SK-N-MC (cell line): Measurements from ENCODE around the gene EREG.

Experiments used
- DNase-seq: peaks from one replicate; pipeline ENCODE4 v3.0.0-alpha.2; 2011; ENCODE audit warnings: low read depth, low spot score
- H3K27ac ChIP-seq: fragments of 200-600 bp; sonication (generic); 2 replicates; pipeline ENCODE4 v1.5.1; 2016; ENCODE audit warnings: mixed run types
- H3K36me3 ChIP-seq: fragments of 200-600 bp; sonication (generic); 2 replicates; pipeline ENCODE4 v1.6.1; 2017; ENCODE audit warnings: antibody characterized with exemption, low read length, mixed read lengths; ENCODE audit not compliant: insufficient read depth
- H3K4me3 ChIP-seq: fragments of 200-600 bp; sonication (generic); 2 replicates; pipeline ENCODE4 v1.5.1; 2016
- H3K9ac ChIP-seq: fragments of 200-600 bp; sonication (generic); 2 replicates; pipeline ENCODE4 v1.8.0; 2017; ENCODE audit warnings: mixed run types, mixed read lengths; ENCODE audit not compliant: insufficient read length
- H3K9me3 ChIP-seq: fragments of 200-600 bp; sonication (generic); 2 replicates; pipeline ENCODE4 v1.6.1; 2017; ENCODE audit warnings: low read depth, mild to moderate bottlenecking, antibody characterized with exemption, low read length, moderate library complexity, mixed read lengths
- EZH2 ChIP-seq: fragments of 200-600 bp; sonication (generic); IDR thresholded peaks from one replicate; pipeline ENCODE4 v1.6.1; 2017; ENCODE audit warnings: antibody characterized with exemption
- FOXP2 ChIP-seq: optimal IDR thresholded peaks from 2 replicates; pipeline ENCODE3; 2011; ENCODE audit warnings: mild to moderate bottlenecking, moderate library complexity; ENCODE audit not compliant: insufficient read depth; ENCODE audit errors: extremely low read length, control extremely low read depth
- POLR2AphosphoS5 ChIP-seq: IDR thresholded peaks from 2 replicates; pipeline ENCODE4 v1.6.1; 2012; ENCODE audit warnings: mild to moderate bottlenecking, low read depth, low read length, borderline replicate concordance

Gene EREG

DNA sequence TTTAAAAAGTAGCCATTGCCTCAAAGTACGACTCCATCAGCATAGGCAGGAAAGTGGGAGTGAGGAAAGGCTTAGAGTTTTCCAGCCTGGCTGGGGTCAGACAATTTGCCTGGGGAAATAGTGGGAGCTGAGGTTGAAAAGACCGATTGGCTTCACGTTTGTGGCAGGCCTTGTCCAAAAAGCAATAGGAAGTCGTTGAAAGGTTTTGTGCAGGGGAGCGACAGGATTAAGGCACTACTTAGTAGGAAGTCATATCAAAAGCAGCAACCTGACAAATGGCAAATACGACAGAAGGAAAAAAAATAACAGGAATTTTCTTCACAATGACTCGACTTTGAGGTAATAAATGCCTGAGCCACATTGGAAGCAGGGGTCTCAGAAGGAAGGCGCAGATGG, 691 bp upstream of the EREG start:
- Histone ChIP-seq H3K27ac (no peak overlapping the region), H3K9me3 (no peaks in the 10 kb centered on the region), H3K9ac (no peak overlapping the region), H3K4me3 (no peak overlapping the region), H3K36me3 (no peaks in the 10 kb centered on the region)
- DNase-seq, result no peak
- no peak for TF ChIP-seq EZH2
- TF ChIP-seq POLR2AphosphoS5, result no peak
- TF ChIP-seq FOXP2, result no peak

DNA sequence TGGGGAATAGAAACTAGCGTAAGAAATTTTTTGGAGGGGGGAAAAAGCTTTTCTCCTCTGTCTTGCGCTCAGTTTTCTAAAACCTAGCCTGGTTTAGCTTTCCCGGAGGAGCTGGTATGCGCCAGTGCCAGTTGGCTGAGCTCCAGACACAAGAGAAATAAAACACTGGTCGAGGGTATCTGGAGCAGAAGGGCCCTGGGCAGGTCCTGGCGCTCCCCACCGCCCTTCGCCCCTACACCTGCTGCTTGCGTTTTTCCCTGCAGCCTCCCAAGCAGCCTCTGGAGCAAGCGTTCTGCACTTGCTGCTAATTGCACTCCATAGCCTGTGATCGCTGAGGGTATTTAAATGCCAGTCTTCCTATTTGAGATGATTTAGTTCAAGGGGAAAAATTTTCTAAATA, 816 bp downstream of the EREG start:
- TF ChIP-seq EZH2, result no peak
- TF ChIP-seq POLR2AphosphoS5, result no peak
- Histone ChIP-seq H3K36me3 (no peaks in the 10 kb centered on the region), H3K9me3 (no peaks in the 10 kb centered on the region), H3K4me3 (no peak overlapping the region), H3K27ac (no peak overlapping the region), H3K9ac (no peak overlapping the region)
- no peak for DNase-seq

DNA sequence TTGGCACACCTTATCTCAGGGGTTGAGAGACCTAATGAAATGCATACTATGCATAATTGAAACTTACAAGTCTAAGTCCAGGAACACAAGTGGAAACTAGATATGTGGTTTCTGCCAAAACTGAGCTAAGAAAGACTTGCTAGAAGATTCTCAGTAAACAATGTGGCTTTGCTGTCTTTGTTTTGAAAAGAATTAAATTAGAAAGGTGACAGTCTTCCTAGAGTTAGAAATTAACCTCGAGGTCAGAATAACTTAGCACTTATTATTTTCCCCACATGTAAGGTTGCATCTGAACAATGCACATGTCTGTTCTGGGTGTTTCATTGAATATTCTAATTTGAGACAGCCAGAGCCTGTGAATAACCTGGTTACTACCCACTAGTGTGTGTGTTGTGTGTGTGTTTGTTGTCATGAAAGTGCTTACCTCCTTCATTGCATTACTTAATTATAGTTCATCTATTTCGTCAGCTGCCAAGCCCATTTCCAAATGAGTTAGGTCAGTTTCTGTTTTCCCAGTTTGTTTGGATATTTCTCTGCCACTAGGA, 1.5 kb downstream of the EREG start:
- no peak overlapping the region for H3K9ac ChIP-seq
- TF ChIP-seq EZH2 (no peak), POLR2AphosphoS5 (no peak), FOXP2 (no peak)
- DNase-seq, result no peak
- H3K27ac ChIP-seq, result no peak overlapping the region
- H3K36me3 ChIP-seq, result no peaks in the 10 kb centered on the region
- H3K9me3 ChIP-seq, result no peaks in the 10 kb centered on the region
- H3K4me3 ChIP-seq, result no peak overlapping the region

DNA sequence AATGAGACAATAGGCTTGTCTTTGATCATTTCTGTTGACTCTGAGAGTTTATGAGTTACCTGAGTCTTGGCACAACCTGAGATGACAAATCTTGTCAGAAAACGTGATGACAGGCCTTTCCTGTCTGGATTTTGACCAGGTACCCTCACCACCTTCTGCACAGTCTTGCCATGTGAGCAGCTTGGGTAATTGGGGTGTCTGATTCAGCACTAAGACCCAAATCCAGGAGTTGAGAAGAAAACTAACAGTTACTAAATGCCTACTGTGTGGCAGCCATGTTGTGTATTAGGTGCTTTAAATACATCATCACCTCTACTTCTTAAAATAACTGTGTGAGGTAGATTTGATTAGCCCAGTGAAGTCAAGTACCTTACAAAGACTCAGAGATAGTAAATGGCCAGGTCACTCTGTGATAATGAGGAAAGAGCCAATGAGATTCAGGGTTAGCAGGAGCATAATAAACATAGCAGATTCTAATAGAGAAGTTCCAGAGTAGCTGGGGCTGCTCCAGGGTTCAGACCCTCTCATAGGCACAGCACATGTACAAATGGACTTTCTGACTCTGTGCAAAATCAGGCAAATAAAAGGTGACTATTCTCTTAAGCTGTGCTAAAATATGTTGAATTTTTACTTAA, 2.8 kb downstream of the EREG start:
- H3K36me3 ChIP-seq, result no peaks in the 10 kb centered on the region
- no peak for DNase-seq
- TF ChIP-seq POLR2AphosphoS5 (no peak), EZH2 (no peak), FOXP2 (no peak)
- H3K27ac ChIP-seq, result no peak overlapping the region
- H3K9ac ChIP-seq, result no peak overlapping the region
- no peak overlapping the region for H3K4me3 ChIP-seq
- no peaks in the 10 kb centered on the region for H3K9me3 ChIP-seq

DNA sequence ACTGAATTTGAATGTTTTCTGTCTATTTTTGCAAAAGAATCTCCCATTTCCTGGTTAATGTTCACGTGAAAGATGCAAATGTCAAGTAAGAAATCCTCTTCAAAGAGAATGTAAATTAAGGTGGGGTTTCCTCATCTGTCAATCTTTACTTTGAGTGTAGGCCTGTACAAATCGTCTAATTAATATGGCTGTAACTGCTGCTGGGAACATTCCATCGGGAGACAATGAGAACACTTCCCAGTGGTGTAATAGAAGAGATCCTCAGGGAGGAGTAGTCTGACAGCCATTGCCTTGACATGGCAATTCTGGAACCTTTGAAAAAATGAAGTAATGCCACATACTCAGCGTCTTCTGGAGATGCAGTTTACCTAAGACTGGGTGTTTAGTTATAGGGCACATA, 3.7 kb downstream of the EREG start:
- Histone ChIP-seq H3K36me3 (no peaks in the 10 kb centered on the region), H3K9me3 (no peaks in the 10 kb centered on the region), H3K27ac (no peak overlapping the region), H3K9ac (no peak overlapping the region), H3K4me3 (no peak overlapping the region)
- TF ChIP-seq POLR2AphosphoS5 (no peak), FOXP2 (no peak), EZH2 (no peak)
- no peak for DNase-seq

DNA sequence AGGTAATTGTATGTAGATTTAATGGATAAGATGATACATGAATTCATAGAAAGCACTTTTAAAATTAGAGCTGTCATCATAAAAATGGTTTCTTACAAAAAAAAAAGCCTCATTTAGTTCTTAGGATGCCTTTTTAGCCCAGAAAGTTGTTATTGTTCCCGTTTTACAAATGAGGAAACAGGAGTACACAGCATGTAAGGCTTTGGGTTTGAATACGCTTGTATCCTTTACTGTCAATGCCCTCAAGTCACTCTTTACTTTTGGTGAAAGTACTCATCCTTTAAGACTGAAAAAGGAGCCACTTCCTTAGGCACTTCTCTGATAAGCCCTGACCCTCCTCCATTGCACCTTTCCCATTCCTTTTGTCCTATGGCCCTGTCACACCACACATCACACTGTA, 4.9 kb downstream of the EREG start:
- DNase-seq, result no peak
- TF ChIP-seq FOXP2 (no peak), EZH2 (no peak), POLR2AphosphoS5 (no peak)
- Histone ChIP-seq H3K4me3 (no peak overlapping the region), H3K27ac (no peak overlapping the region), H3K9ac (no peak overlapping the region), H3K9me3 (no peaks in the 10 kb centered on the region), H3K36me3 (no peaks in the 10 kb centered on the region)

DNA sequence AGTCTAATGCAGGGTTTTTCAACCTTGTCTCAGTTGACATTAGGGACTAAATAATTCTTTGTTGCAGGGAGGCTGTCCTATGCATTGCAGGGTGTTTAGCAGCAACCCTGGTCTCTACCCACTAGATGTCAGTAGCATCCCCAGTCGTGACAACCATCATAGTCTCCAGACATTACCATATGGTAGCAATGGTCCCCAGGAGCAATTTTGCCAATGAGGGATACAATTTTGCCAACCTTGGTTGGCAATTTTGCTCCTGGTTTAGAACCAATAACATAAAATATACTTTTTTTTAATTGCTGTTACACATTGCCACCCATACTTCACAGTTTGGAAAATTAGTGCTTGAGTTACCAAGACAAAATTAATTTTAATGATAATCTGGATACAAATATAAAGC, 6.0 kb downstream of the EREG start:
- peak; percentile 40 for DNase-seq
- no peak overlapping the region for H3K9ac ChIP-seq
- H3K4me3 ChIP-seq, result no peak overlapping the region
- H3K36me3 ChIP-seq, result no peaks in the 10 kb centered on the region
- H3K9me3 ChIP-seq, result no peaks in the 10 kb centered on the region
- TF ChIP-seq POLR2AphosphoS5 (no peak), EZH2 (no peak), FOXP2 (no peak)
- no peak overlapping the region for H3K27ac ChIP-seq

DNA sequence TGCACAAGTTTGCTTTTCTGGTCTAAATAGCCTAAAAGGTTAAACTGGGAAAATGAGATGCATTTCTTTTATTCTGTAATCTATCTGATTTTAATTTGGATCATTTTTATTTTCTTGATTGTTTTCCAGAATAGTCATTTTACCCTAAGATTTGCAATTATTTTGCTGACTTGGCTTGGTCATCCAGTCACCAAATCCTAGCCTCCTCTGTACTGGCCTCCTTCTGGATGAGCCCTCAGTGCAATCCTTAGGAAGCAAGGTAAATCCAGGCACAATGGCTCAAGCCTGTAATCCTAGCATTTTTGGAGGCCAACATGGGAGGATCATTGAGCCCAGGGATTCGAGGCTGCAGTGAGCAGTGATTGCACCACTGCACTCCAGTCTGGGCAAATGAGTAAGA, 9.2 kb downstream of the EREG start:
- DNase-seq, result no peak
- Histone ChIP-seq H3K4me3 (no peak overlapping the region), H3K9me3 (no peaks in the 10 kb centered on the region), H3K27ac (no peak overlapping the region), H3K9ac (no peak overlapping the region), H3K36me3 (no peaks in the 10 kb centered on the region)
- TF ChIP-seq EZH2 (no peak), POLR2AphosphoS5 (no peak), FOXP2 (no peak)

DNA sequence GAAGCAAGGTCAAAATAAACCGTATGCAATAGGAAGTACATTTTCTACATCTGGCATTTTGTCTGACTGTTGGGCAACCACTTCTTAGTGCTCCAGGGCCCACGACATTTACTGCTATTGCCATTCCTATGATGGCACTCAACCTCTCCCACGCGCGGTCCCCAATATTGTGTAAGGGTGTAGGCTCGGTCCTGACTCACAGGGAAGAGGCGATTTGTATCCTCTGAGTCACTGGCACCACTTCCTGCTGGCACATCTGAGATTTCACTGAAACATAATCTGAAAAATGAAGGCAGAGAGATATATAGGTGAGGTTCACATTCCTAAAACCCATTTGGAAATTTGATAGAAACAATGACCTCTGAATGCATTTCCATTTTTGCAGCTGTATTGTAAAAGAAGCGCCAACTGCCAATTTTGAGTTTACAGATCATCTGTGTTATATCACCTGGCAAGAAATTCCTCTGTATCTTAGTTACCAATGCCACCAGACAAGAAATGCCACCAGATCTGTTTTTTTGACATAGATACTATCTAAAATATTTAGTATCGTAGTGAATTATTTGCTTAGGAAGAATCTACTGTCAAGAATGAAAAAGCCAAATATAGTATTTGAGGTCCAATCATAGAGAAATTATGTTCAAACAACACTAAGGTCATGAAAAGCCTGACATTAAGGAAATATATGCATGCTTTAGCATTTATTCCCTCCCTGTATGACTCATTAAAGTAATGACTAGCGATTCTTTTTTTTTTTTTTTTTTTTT, 9.8 kb downstream of the EREG start:
- no peak overlapping the region for H3K27ac ChIP-seq
- DNase-seq, result no peak
- H3K4me3 ChIP-seq, result no peak overlapping the region
- no peaks in the 10 kb centered on the region for H3K9me3 ChIP-seq
- H3K9ac ChIP-seq, result no peak overlapping the region
- no peaks in the 10 kb centered on the region for H3K36me3 ChIP-seq
- TF ChIP-seq POLR2AphosphoS5, result no peak
